GM19467 (cell line): Measurements from ENCODE around the gene SIVA1.

Experiments
- ATAC-seq: cut with Tn5 transposase; IDR thresholded peaks from one replicate; pipeline ENCODE4 v1.9.1; 2021; ENCODE audit warnings: mild to moderate bottlenecking, moderate library complexity; ENCODE audit not compliant: unreplicated experiment

The SIVA1 gene

GRCh38 chr14:104752735-104753527 is at the start of gene SIVA1:
SIVA1 (plus strand) TSS chr14:104753147; CDS start chr14:104753202, 55 bp downstream.
- ATAC-seq = peak; percentile 85

GRCh38 chr14:104703269-104703668 is 49.7 kb upstream of the SIVA1 start:
- ATAC-seq = no peak

DNA sequence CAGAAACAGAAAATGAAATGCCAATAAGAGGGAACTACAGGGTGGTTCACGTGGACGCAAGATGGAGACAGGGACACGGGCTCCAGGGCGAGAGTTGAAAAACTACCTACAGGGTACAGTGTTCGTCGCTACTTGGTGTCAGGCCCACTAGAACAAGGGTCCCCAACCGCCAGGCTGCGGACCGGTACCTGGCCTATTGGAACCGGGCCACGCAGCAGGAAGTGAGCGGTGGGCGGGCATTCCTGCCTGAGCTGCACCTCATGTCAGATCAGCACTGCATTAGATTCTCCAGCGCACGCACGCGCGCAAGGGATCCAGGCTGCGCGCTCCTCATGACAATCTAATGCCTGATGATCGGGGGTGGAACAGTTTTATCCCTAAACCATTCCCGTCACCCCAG is 48.7 kb upstream of the SIVA1 start:
- ATAC-seq = no peak

DNA sequence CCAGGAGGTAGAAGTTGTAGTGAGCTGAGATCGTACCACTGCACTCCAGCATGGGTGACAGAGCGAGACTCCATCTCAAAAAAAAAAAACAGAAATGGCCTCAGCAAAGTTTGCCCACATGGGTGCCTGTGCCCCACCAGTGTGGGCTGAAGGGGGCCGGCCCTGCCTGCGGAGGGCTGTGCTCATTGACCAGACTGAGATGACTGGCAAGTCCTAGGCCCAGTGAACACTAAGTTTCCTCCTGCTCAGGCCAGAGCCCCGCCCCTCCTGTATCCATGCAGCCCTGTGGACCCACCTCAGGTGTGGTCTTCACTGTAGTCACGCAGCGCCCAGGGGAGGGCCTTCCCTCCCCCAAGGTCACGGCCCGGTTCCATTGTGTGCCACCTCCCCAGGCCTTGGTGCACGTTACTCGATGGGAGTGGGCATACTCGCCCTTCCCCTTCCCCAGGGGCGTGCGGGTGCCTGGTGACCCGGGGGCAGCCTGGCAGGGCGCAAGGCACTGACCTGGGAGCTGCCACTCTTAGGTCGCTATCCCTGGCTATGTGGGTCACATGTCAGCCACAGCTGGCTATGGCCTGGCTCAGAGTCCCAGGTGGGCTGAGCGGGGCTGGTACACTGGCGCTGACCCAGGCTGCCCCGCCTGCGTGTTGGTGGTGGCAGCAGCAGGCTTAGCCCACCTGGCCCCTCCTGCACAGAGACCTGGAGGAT is 47.5 kb upstream of the SIVA1 start:
- ATAC-seq = no peak

DNA sequence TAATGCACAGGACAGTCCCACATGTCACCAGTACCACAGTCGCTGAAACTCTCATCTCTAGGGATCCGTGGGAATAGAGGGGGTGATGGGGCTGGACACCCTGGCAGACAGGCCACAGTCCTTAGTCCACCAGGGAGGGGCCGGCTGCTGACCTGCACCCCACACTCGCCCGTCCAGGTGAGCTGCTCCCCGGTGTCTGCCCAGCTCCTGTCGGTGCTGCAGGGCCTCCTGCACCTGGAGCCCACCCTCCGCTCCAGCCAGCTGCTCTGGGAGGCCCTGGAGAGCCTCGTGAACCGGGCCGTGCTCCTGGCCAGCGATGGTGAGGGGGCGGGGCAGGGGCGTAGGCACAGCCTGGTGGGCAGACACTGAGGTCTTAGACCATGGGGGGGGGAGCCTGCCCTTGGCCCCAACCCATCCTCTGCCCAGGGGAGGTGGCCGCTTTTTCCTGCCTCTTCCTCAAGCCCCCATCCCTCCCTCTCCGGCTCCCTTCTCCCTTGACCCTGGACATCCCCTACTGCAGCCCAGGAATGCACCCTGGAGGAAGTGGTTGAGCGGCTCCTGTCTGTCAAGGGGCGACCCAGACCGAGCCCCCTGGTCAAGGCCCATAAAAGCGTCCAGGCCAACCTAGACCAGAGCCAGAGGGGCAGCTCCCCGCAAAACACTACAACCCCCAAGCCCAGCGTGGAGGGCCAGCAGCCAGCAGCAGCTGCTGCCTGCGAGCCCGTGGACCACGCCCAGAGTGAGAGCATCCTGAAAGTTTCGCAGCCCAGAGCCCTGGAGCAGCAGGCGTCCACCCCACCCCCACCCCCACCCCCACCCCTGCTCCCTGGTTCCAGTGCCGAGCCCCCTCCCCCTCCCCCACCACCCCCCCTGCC is 46.0 kb upstream of the SIVA1 start:
- no peak for ATAC-seq

GRCh38 chr14:104707608-104708595 is 45.0 kb upstream of the SIVA1 start:
- no peak for ATAC-seq

GRCh38 chr14:104708606-104709268 is 44.2 kb upstream of the SIVA1 start:
- ATAC-seq = no peak

- ATAC-seq = no peak
Measured at GRCh38 chr14:104709387-104710039, 43.4 kb upstream of the SIVA1 start.

DNA sequence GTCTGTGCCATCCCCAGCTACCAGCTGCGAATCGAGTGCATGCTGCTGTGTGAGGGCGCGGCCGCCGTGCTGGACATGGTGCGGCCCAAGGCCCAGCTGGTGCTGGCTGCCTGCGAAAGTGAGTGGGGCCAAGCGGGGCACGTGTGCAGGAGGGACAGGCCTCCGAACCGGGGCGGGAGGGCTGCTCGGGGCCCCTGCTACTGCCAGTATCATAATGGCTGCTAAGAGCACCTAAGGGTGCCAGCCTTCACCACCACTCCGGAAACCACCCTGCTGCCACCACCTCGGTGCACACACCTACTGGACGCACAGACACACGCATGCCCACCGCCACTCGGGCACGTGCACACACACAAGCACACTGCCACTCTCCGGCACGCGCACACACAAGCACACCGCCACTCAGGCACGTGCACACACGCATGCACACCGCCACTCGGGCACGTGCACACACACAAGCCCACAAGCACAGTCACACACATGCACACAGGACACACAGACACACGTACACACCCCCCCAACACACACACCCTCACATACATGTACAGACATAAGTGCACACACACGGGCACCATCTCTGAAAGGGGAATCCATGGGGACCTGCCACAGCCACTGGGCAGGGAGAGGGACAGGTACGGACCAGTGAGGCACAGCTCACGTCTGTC is 42.7 kb upstream of the SIVA1 start:
- no peak for ATAC-seq

DNA sequence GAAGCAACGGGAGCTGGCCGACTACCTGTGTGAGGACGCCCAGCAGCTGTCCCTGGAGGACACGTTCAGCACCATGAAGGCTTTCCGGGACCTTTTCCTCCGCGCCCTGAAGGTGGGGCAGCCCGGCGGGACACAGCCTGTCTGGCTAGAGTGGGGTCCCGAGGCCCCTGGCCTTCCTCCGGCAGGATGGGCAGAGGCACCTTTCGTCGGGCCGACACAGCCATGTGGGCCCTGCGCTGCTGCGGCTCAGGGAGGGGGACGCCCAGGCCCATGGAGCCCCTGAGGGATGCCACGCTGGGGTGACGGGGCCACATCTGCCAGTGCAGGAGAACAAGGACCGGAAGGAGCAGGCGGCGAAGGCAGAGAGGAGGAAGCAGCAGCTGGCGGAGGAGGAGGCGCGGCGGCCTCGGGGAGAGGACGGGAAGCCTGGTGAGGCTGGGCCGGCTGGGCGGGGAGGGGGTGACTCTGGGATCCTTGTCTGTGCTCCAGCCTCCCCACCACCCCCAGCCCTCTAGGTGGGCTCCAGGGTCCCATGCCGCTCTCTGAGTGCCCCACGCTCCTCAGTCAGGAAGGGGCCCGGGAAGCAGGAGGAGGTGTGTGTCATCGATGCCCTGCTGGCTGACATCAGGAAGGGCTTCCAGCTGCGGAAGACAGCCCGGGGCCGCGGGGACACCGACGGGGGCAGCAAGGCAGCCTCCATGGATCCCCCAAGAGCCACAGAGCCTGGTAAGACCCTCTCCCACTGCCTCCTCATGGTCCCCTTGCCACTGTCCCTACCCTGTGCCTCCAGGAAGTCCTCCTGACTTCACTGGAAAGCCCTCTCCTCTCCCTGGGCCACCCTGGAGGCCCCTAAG is 39.8 kb upstream of the SIVA1 start:
- no peak for ATAC-seq

DNA sequence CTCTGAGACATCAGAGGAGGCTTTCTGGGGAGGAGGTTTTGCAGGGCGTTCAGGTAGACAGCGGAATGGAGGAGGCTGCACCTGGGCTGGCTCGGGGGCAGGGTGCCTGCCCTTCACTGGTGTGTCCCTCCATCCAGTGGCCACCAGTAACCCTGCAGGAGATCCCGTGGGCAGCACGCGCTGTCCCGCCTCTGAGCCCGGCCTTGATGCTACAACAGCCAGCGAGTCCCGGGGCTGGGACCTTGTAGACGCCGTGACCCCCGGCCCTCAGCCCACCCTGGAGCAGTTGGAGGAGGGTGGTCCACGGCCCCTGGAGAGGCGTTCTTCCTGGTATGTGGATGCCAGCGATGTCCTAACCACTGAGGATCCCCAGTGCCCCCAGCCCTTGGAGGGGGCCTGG is 38.9 kb upstream of the SIVA1 start:
- no peak for ATAC-seq

GRCh38 chr14:104714681-104715080 is 38.3 kb upstream of the SIVA1 start:
- ATAC-seq = no peak

GRCh38 chr14:104715416-104715815 is 37.5 kb upstream of the SIVA1 start:
- no peak for ATAC-seq

DNA sequence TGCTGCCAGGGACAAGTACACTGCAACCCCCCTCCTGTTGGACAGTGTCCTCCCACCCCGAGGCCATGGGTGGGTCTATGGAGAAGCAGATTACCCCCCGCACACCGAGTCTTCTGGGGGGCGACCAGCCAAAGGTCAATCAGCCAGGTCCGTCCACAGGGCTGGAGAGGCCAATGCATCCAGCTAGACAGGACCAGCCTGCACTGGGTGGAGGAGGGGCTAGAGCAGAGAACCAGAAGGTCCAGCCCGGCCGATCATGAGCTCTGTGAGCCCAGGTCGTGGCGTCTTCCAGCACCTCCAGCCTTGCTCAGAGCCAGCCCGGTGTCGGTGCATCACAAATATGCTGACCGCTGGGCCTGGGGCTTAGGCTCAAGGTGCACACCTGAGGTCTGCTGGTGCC is 37.1 kb upstream of the SIVA1 start:
- no peak for ATAC-seq

DNA sequence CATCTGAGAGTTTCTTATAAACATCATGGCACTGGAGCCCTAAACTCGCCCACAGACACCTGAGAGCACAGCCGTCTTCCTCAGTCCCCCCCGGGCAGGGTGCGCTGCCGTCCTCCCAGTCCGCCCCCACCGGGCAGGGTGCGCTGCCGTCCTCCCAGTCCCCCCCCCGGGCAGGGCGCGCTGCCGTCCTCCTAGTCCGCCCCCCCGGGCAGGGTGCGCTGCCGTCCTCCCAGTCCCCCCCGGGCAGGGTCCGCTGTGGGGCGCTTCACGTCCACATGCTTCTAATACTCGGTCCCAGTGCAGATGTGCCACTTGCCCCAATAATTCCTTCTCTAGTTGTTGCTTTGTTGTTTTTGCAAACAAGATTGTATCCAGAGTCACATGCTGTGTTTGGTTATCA is 35.8 kb upstream of the SIVA1 start:
- ATAC-seq = no peak

GRCh38 chr14:104717646-104718045 is 35.3 kb upstream of the SIVA1 start:
- ATAC-seq = no peak

- ATAC-seq = no peak
Measured at GRCh38 chr14:104718147-104718546, 34.8 kb upstream of the SIVA1 start.

- ATAC-seq = no peak
Measured at GRCh38 chr14:104718871-104719270, 34.1 kb upstream of the SIVA1 start.
